ENCODE data around the gene KIF17. TPM values are rescaled to one million over a fixed set of nuclear protein-coding genes. Genes with fewer than 3 reads are reported as not detected.

Gene KIF17
- total RNA-seq, 1 donor from 2014 or later, result not detected

DNA sequence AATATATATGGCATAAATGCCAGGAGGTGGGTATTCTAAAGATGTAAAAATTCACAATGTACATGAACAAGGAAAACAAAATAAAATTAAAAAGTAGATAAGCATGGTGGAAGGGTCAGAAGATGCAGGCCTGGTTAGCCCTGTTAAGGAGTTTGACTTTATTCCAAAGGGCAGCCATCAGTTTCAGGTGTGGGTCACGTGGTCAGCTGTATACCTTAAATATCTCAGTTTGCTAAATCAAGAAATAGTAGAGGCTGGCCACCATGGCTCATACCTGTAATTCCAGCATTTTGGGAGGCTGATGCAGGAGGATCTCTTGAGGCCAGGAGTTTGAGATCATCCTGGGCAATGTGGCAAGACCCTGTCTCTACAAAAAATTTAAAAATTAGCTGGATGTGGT, 93.1 kb downstream of the KIF17 start:
- peaks cover 21% of the 10 kb centered on the region for H3K27me3 Mint-ChIP-seq
- ChIA-PET POLR2A (no interaction called here), CTCF (no interaction called here)
- H3K36me3 Mint-ChIP-seq (ENCODE audit: low read depth), result no peaks in the 10 kb centered on the region
- TF ChIP-seq, protein P1, sequence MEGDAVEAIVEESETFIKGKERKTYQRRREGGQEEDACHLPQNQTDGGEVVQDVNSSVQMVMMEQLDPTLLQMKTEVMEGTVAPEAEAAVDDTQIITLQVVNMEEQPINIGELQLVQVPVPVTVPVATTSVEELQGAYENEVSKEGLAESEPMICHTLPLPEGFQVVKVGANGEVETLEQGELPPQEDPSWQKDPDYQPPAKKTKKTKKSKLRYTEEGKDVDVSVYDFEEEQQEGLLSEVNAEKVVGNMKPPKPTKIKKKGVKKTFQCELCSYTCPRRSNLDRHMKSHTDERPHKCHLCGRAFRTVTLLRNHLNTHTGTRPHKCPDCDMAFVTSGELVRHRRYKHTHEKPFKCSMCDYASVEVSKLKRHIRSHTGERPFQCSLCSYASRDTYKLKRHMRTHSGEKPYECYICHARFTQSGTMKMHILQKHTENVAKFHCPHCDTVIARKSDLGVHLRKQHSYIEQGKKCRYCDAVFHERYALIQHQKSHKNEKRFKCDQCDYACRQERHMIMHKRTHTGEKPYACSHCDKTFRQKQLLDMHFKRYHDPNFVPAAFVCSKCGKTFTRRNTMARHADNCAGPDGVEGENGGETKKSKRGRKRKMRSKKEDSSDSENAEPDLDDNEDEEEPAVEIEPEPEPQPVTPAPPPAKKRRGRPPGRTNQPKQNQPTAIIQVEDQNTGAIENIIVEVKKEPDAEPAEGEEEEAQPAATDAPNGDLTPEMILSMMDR (IDR thresholded peaks at IDR 0.05), result no peak
- H3K27ac Mint-ChIP-seq, result no peak overlapping the region
- ATAC-seq (ENCODE audit: low read depth), result no peak
- intact Hi-C loops (cut with micrococcal nuclease), result no loop called here
- no peaks in the 10 kb centered on the region for H3K4me1 Mint-ChIP-seq
- H3K4me3 Mint-ChIP-seq, result no peak overlapping the region
- DNase-seq, result no peak
- H3K9me3 Mint-ChIP-seq, result peaks cover 18% of the 10 kb centered on the region

DNA sequence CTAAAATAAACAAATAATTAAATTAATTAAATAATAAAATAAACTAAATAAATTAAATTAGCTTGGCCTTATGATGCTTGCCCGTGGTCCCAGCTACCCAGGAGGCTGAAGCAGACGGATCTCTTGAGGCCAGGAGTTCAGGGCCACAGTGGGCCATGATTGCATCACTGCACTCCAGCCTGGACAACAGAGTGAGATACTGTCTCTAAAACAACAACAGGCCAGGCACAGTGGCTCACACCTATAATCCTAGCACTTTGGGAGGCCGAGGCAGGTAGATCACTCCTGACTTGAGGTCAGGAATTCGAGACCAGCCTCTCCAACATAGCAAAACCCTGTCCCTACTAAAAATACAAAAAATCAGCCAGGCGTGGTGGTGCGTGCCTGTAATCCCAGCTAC, 96.8 kb downstream of the KIF17 start:
- POLR2A ChIA-PET, result no interaction called here
- H3K27me3 Mint-ChIP-seq, result peaks cover 14% of the 10 kb centered on the region
- intact Hi-C loops (cut with micrococcal nuclease), result no loop called here
- no peak overlapping the region for H3K27ac Mint-ChIP-seq
- ATAC-seq (ENCODE audit: low read depth), result no peak
- TF ChIP-seq, protein P1 (IDR thresholded peaks at IDR 0.05), result no peak
- no peaks in the 10 kb centered on the region for H3K9me3 Mint-ChIP-seq
- H3K4me1 Mint-ChIP-seq, result no peaks in the 10 kb centered on the region
- no peaks in the 10 kb centered on the region for H3K36me3 Mint-ChIP-seq (ENCODE audit: low read depth)
- no peak overlapping the region for H3K4me3 Mint-ChIP-seq
- CTCF ChIA-PET, result no interaction called here
- DNase-seq, result no peak

DNA sequence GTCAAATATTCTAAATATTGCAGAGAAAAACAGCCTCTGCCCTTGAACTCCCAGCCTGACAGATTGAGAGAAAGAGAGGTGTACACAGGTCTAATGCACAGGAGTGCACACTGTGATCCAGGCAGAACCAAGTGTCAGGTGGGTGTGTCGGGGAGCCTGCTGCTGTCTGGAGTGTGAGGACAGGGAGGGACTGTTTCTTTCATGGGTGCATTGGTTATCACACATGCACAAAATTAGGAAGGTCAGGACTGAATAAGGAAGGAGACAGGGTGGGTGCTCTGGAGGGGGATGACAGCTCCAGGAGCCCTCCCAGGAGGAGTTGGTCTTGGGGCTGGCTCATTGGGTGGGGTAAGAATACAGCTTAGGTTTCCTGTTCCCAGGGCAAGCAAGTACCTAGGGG, 97.8 kb downstream of the KIF17 start:
- DNase-seq (no peak), ATAC-seq (ENCODE audit: low read depth) (no peak)
- TF ChIP-seq, protein P1 (IDR thresholded peaks at IDR 0.05), result no peak
- H3K27me3 Mint-ChIP-seq, result peaks cover 18% of the 10 kb centered on the region
- H3K36me3 Mint-ChIP-seq (ENCODE audit: low read depth), result no peaks in the 10 kb centered on the region
- CTCF ChIA-PET, result no interaction called here
- intact Hi-C loops (cut with micrococcal nuclease), result no loop called here
- H3K4me1 Mint-ChIP-seq, result no peaks in the 10 kb centered on the region
- POLR2A ChIA-PET, result no interaction called here
- H3K4me3 Mint-ChIP-seq, result no peak overlapping the region
- no peak overlapping the region for H3K27ac Mint-ChIP-seq
- no peaks in the 10 kb centered on the region for H3K9me3 Mint-ChIP-seq

DNA sequence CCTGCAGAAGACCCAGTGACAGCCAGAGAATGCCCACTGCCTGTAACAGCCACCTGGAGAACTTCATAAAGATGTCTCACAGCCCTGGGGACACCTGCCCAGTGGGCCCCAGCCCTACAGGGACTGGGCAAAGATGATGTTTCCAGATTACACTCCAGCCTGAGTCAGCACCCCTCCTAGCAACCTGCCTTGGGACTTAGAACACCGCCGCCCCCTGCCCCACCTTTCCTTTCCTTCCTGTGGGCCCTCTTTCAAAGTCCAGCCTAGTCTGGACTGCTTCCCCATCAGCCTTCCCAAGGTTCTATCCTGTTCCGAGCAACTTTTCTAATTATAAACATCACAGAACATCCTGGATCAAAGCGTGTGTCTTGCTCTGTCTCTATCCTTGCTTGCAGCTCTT, 99.3 kb downstream of the KIF17 start:
- DNase-seq (no peak), ATAC-seq (ENCODE audit: low read depth) (no peak)
- no peaks in the 10 kb centered on the region for H3K4me1 Mint-ChIP-seq
- H3K36me3 Mint-ChIP-seq (ENCODE audit: low read depth), result no peaks in the 10 kb centered on the region
- ChIA-PET POLR2A (no interaction called here), CTCF (no interaction called here)
- no peak overlapping the region for H3K4me3 Mint-ChIP-seq
- TF ChIP-seq, protein P1 (IDR thresholded peaks at IDR 0.05), result no peak
- H3K27ac Mint-ChIP-seq, result no peak overlapping the region
- no peaks in the 10 kb centered on the region for H3K9me3 Mint-ChIP-seq
- H3K27me3 Mint-ChIP-seq, result peaks cover 13% of the 10 kb centered on the region
- intact Hi-C loops (cut with micrococcal nuclease), result no loop called here

DNA sequence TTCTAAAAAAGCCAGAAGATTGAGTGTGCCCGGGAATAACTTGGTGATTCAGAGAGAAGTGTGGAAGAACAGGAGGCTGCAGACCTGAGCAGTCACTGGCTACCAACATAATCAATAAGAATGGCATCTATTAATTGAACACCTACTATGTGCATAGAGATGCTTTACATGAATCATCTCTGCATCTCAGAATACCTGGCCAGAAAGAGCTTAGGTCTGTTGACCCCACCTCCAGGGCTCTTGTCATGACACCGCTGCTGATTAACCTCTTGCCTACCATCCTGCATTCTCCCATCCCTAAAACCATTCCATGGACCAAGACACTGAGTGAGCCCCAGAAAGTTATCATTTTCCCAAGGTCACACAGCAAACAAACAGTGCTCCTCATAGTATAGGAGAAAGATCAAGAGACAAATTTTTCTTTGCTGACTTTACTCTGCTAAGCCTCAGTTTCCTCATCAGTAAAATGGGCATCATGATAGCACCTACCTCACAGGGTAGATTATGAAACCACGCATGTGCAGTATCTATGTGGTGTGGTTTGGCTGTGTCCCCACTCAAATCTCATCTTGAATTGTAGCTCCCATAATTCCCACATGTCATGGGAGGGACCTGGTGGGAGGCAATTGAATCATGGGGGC, 100.8 kb downstream of the KIF17 start:
- intact Hi-C loops (cut with micrococcal nuclease), result no loop called here
- no peaks in the 10 kb centered on the region for H3K4me1 Mint-ChIP-seq
- no peaks in the 10 kb centered on the region for H3K36me3 Mint-ChIP-seq (ENCODE audit: low read depth)
- POLR2A ChIA-PET, result no interaction called here
- no peak for ATAC-seq (ENCODE audit: low read depth)
- CTCF ChIA-PET, result no interaction called here
- H3K27ac Mint-ChIP-seq, result no peak overlapping the region
- no peaks in the 10 kb centered on the region for H3K9me3 Mint-ChIP-seq
- H3K27me3 Mint-ChIP-seq, result peaks cover 13% of the 10 kb centered on the region
- TF ChIP-seq, protein P1 (IDR thresholded peaks at IDR 0.05), result no peak
- no peak overlapping the region for H3K4me3 Mint-ChIP-seq
- DNase-seq, result no peak

All from activated B cell treated with CpG ODN at 0.5 μM for 24 hours (primary cell).